Left renal pelvis (tissue), 4 donors: ENCODE data around the gene EFHD2. TPM values are rescaled to one million over a fixed set of nuclear protein-coding genes. Genes with fewer than 3 reads are reported as not detected.
"Not testable (repeated sequence)": the region's sequence is repeated elsewhere in the genome, so short reads cannot be mapped to it uniquely, and the experiment has no call there.

Experiments
- DNase-seq, 4 donors: peaks; one replicate each; pipeline ENCODE4 v3.0.0-alpha.2; 2013; ENCODE audit warnings: low read depth in 4 of 4, low spot score in 3 of 4
- polyA plus RNA-seq, 4 donors: library from polyadenylated mRNA; unstranded; fragments of 120-200 nt; gene quantifications; one replicate each; pipeline ENCODE4 v1.2.1, GENCODE V29; 2013; ENCODE audit not compliant: insufficient read length in 4 of 4

Gene EFHD2
- polyA plus RNA-seq, 4 donors: 11.5 to 17.1 (median 14.7) TPM

- no peak for DNase-seq
Observed at GRCh38 chr1:15410884-15411245, 1.2 kb downstream of the EFHD2 start.

GRCh38 chr1:15411593-15412137, 2.0 kb downstream of the EFHD2 start:
- no peak for DNase-seq

GRCh38 chr1:15412175-15412800, 2.6 kb downstream of the EFHD2 start:
- no peak for DNase-seq

- DNase-seq: no peak
Observed at GRCh38 chr1:15412843-15413242, 3.2 kb downstream of the EFHD2 start.

DNA sequence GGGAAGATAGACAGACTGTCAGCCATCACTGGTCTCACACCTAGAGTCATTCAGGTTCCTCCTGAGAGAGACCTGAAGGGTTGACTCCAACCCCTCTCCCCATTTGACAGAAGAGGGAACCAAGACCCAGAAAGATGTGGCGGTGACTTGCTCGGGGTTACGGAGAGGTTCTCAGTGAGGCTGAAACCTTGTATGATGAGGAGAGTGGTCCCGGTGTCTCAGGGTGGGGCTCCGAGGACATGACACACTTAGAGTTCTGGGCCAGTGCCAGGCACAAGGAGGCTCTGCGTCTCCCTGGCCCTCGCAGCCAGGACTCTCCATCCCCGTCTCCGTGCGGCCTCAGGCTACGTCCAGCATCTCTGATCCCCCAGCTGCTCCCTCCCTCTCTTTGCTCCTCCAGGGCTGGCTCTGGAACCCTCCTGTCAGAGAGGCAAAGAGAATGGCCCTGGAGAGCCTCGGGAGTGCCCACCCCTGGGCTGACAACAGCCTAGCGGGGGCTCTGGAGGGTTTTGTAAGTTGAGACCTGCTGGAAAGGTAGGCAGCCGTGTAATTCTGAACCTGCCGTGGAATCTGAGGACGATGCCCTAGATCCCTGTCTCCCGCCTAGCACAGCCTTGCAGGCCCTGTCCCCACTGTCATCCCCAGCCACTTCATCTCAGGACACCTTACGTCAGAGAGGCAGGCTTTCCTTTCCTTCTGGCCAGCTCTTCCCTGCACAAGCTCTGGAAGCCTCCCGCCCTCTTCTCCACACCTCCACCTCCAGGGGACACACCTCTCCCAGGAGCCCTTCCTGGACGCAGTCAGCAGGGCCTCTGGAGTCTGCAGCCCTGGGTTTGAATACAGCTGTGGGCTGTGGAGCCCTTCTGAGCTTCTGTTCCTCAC, 4.1 kb downstream of the EFHD2 start:
- DNase-seq: no peak

DNA sequence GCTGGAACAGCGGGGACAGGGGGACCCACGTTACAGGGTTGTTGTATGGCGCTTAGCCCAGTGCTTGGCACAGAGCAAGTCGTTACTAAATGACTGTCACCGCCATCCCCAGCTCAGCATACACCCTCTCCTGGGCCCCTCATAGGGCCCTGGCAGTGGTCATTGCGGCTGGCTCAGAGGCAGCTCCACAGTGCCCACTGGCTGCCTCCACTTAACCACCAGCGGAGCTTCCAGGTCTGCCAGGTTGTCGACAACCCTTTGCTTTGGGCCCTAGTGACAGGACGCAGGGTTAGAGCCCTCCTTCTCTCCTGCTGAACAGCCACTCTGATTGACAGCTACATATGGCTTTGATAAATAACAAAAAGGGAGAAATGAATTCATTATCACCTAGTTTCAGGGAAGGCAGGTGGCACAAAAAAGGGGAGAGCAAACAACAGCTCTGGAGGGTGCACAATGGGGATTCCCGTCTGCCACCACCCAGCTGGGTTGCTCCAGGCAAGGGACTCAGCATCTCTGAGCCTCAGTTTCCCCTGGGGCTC, 4.8 kb downstream of the EFHD2 start:
- DNase-seq: no peak

DNA sequence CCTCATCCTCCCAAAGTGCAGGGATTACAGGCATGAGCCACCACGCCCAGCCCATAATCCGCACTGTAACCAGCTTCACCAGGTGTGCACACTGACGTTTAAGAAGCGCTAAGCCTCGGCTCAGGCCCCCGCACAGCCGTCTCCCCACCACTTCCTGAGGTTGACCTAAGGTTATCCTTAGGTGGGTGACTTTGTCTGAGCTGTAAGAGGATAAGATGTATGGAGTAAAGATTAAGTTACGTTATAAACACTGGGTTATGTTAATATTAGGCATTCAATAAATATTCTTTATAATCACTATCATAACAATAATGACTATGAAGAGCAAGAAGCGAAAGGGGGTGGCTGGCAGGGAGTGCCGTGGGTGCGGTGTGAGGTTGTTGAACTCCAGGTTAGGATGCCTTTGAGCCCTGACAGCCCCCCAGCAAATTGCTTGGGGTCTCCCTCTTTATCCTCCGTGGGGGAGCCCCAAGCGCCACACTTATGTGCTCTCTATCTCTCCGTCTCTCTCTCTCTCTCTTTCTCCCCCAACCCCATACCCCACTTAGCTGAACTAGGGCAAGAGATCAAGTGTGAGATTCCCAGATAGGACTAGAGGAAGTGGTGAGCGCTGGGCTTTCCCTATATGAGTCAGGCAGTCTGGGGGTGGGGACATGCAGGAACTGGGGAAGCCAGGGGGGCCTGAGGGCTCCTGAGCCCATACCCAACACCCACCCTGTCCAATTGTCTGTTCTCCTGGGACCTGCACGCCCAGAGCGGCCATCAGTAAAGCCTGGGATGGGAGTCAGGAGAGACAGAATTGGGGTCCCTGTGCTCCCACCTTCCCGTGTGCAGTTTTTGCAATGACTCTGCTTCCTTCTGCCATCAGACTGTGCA, 7.6 kb downstream of the EFHD2 start:
- no peak for DNase-seq

GRCh38 chr1:15418806-15419515, 9.3 kb downstream of the EFHD2 start:
- DNase-seq: no peak

DNA sequence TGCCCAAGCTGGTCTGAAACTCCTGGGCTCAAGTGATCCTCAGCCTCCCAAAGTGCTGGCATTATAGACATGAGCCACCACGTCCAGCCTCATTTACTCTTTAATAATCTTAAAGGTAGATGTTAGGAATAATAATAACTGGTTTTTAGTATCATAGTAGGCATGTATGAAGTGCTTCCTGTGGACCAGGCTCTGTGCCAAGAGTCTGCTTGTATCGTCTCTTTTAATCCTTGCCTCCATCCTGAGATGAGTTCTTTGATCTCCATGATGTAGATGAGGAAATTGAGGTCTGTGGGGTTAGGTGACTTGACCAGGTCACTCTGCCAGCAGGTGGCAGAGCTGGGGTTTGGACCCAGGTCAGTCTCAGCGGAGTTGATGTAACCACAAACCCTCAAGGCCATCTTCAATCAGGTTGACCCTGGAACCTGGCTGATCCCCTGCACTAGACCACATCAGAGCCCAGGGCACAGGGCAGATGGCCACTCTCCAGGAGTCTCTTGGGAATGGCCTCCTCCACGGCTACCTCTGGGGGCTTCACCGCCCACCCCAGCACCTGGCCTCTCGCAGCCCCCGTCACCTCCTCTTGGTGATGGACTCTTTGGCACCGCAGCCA, 11.3 kb downstream of the EFHD2 start:
- DNase-seq: no peak

DNA sequence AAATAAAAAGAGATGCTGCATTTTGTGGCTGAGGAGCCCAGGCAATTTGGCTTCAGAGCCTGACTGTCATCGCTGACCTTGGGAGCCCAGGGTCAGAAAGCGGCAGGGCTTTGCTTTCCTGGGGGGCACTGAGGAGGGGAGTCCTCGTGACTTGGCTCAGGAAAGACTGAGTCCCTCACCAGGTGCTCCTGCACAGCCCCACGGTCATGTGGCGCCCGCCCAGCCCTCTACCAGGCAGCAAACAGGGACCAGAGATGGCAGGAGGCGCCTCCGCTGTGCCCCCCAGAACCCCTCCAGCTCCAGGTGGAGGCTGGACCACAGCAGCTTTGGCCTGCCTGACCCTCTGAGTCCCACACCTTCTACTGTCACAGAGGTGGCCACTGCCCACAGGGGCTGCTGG, 13.2 kb downstream of the EFHD2 start:
- DNase-seq: no peak

- DNase-seq: no peak
Observed at GRCh38 chr1:15423355-15424077, 13.8 kb downstream of the EFHD2 start.

- no peak for DNase-seq
Observed at GRCh38 chr1:15424146-15424667, 14.5 kb downstream of the EFHD2 start.

GRCh38 chr1:15424981-15425380, 15.3 kb downstream of the EFHD2 start:
- DNase-seq: no peak

GRCh38 chr1:15425521-15425920, 15.8 kb downstream of the EFHD2 start:
- no peak for DNase-seq

- no peak for DNase-seq
Observed at GRCh38 chr1:15425958-15426357, 16.3 kb downstream of the EFHD2 start.

DNA sequence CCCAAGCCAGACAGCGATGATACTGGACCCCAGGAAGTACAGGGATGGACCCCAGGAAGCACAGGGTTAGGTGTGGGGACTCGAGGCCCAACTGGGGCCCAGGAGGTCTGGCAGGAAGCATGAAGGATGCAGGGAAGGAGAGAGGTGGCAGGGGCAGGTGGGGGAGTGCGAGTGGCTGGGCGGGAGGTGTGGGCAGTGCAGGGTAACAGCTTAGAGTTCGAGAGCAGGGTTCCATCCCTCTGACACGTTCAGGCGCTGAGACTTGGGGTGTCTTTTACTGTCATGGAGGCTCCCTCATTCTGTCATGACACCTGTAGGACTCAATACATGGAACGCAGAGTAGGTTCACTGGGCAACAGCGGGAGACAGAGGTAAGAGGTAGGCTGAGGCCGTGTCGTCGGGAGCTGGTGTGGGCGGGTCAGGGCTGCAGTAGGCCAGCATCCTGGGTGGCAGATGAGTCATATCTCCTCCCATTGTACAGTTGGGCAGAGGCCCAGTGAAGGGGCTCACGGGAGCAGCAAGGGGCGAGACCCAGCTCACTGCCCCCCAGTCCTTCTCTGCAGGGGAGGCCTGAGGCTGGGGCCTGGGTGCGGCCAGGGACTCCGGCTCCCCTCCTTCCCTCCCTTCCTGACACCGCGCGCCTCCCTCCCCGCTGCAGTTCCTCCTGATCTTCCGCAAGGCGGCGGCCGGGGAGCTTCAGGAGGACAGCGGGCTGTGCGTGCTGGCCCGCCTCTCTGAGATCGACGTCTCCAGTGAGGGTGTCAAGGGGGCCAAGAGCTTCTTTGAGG, 17.0 kb downstream of the EFHD2 start:
- no peak for DNase-seq

DNA sequence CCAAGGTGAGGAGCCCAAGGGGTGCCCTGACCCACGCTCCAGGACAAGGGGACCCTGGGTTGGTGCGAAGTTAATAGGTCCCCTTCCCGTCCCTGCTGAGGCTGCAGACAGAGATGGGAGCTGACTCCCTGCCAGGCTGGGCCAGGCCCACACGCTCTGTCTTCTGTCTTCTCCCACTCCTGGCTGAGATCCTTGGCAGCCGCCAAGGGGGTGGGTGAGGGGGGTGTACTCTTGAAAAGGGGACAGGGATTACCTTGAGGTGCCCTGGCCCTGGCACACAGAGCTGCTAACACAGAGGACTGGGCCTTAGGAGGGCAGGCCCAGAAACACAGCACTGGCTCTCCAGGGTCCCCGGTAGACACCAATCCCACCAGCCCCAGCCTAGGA, 17.6 kb downstream of the EFHD2 start:
- DNase-seq: no peak

GRCh38 chr1:15428252-15428651, 18.6 kb downstream of the EFHD2 start:
- DNase-seq: not testable (repeated sequence)
